MCF 10A (cell line): ENCODE data around the gene MIEF2. TPM values are rescaled to one million over a fixed set of nuclear protein-coding genes. Genes with fewer than 3 reads are reported as not detected.
A peak's percentile ranks its signal among the peaks of the same experiment; 100 is the strongest.

Source experiments
- BruUV-seq: library from RNA; stranded (reverse); fragments of 400-500 nt; replicated peaks from 2 replicates; lab custom pipeline; 2021; lab: Mats Ljungman, UMichigan
- CTCF ChIA-PET: fragments of 300-600 bp; sonication (Branson Sonifier 250); formaldehyde crosslinking; extraction: SDS; loops from one replicate; lab custom pipeline; 2021; ENCODE audit warnings: antibody characterized with exemption, inconsistent platforms; lab: Yijun Ruan, JAX
- POLR2A ChIA-PET: fragments of 300-600, 350-650 bp; sonication (Branson Sonifier 250); formaldehyde crosslinking; extraction: SDS; loops from one replicate; lab custom pipeline; 2020; ENCODE audit warnings: antibody characterized with exemption, inconsistent platforms; lab: Yijun Ruan, JAX
- DNase-seq: peaks from one replicate; pipeline ENCODE4 v3.0.0-alpha.2; 2018; ENCODE audit not compliant: unreplicated experiment
- H3K27ac Mint-ChIP-seq: one replicate; pipeline ENCODE4 v1.8.0; 2022; ENCODE audit warnings: mild to moderate bottlenecking, low read depth, mixed read lengths; ENCODE audit not compliant: unreplicated experiment
- H3K27me3 Mint-ChIP-seq: one replicate; pipeline ENCODE4 v1.8.0; 2022; ENCODE audit warnings: mixed read lengths; ENCODE audit not compliant: insufficient read depth, unreplicated experiment
- H3K36me3 Mint-ChIP-seq: one replicate; pipeline ENCODE4 v1.8.0; 2022; ENCODE audit warnings: mild to moderate bottlenecking, moderate library complexity, mixed read lengths; ENCODE audit not compliant: insufficient read depth, unreplicated experiment
- H3K4me1 Mint-ChIP-seq: one replicate; pipeline ENCODE4 v1.8.0; 2022; ENCODE audit warnings: mixed read lengths; ENCODE audit not compliant: insufficient read depth, unreplicated experiment
- H3K4me3 Mint-ChIP-seq: one replicate; pipeline ENCODE4 v1.8.0; 2022; ENCODE audit warnings: mild to moderate bottlenecking, moderate library complexity, mixed read lengths; ENCODE audit not compliant: unreplicated experiment
- H3K9me3 Mint-ChIP-seq: one replicate; pipeline ENCODE4 v1.8.0; 2022; ENCODE audit warnings: mixed read lengths; ENCODE audit not compliant: unreplicated experiment
- CTCF ChIP-seq: fragments of 200-600 bp; IDR thresholded peaks from one replicate; pipeline ENCODE4 v1.8.0; 2022; ENCODE audit warnings: antibody characterized with exemption, mild to moderate bottlenecking; ENCODE audit not compliant: unreplicated experiment
- intact Hi-C: fragments of 100-400 bp; cut with micrococcal nuclease; formaldehyde crosslinking; loops from 2 replicates; pipeline ENCODE4 v1.14.1; 2022
- total RNA-seq: library from RNA; stranded (reverse); gene quantifications from 2 replicates; pipeline ENCODE4 v1.2.3, GENCODE V29; 2022

MIEF2 gene
- total RNA-seq, 1 experiment from 2014 or later = 12.1 TPM

GRCh38 chr17:18259621-18260331, 686 bp upstream of the MIEF2 start:
- H3K27ac Mint-ChIP-seq = peak overlapping the region; percentile 73
- intact Hi-C loops = loop anchor here (2.0 kb wide), 1 partner anchor 55 kb away; the partner anchor contains the start of genes SMCR8 and TOP3A
- H3K36me3 Mint-ChIP-seq = peaks cover 39% of the 10 kb centered on the region
- CTCF ChIA-PET = interaction anchor here (0.6 kb wide), 1 partner anchor 60 kb away, joined by 3 read pairs; no protein-coding TSS in a partner anchor
- no peak for TF ChIP-seq CTCF
- POLR2A ChIA-PET = interaction anchor here (0.6 to 1.9 kb wide), 12 partner anchors 11 to 512 kb away, joined by 3 to 10 read pairs (median 4); partner anchors contain the start of genes ALKBH5, ATPAF2, GID4 and SMCR8
- DNase-seq = peak; percentile 43
- no TSS peak for BruUV-seq
- peaks cover 11% of the 10 kb centered on the region for H3K4me1 Mint-ChIP-seq
- H3K4me3 Mint-ChIP-seq = peak overlapping the region; percentile 82
- no peaks in the 10 kb centered on the region for H3K9me3 Mint-ChIP-seq
- H3K27me3 Mint-ChIP-seq = no peaks in the 10 kb centered on the region

GRCh38 chr17:18261146-18261515, 669 bp downstream of the MIEF2 start:
- peaks cover 33% of the 10 kb centered on the region for H3K36me3 Mint-ChIP-seq
- peaks cover 11% of the 10 kb centered on the region for H3K4me1 Mint-ChIP-seq
- POLR2A ChIA-PET = interaction anchor here (0.7 to 1.9 kb wide), 8 partner anchors 10 to 78 kb away, joined by 3 to 10 read pairs (median 4); partner anchors contain the start of genes ALKBH5, SMCR8 and TOP3A
- peak overlapping the region; percentile 82 for H3K4me3 Mint-ChIP-seq
- no TSS peak for BruUV-seq
- H3K27me3 Mint-ChIP-seq = no peaks in the 10 kb centered on the region
- CTCF ChIA-PET = interaction anchor here (0.6 to 1.3 kb wide), 3 partner anchors 11 to 54 kb away, joined by 3 read pairs; partner anchors contain the start of genes SMCR8 and TOP3A
- peak overlapping the region; percentile 79 for H3K27ac Mint-ChIP-seq
- intact Hi-C loops = loop anchor here (2.0 kb wide), 1 partner anchor 54 kb away; the partner anchor contains the start of genes SMCR8 and TOP3A
- DNase-seq = peak; percentile 71
- no peaks in the 10 kb centered on the region for H3K9me3 Mint-ChIP-seq
- no peak for TF ChIP-seq CTCF

GRCh38 chr17:18261659-18262058, 1.2 kb downstream of the MIEF2 start:
- peaks cover 30% of the 10 kb centered on the region for H3K36me3 Mint-ChIP-seq
- DNase-seq = no peak
- no peaks in the 10 kb centered on the region for H3K9me3 Mint-ChIP-seq
- intact Hi-C loops = loop anchor here (2.0 kb wide), 1 partner anchor 53 kb away; the partner anchor contains the start of genes SMCR8 and TOP3A
- POLR2A ChIA-PET = interaction anchor here (0.6 to 1.9 kb wide), 8 partner anchors 10 to 1810 kb away, joined by 3 to 10 read pairs (median 4); partner anchors contain the start of genes ALKBH5, SMCR8 and TOP3A
- no peak for TF ChIP-seq CTCF
- no TSS peak for BruUV-seq
- H3K4me3 Mint-ChIP-seq = peak overlapping the region; percentile 82
- H3K27ac Mint-ChIP-seq = peak overlapping the region; percentile 79
- H3K4me1 Mint-ChIP-seq = peaks cover 11% of the 10 kb centered on the region
- no peaks in the 10 kb centered on the region for H3K27me3 Mint-ChIP-seq
- CTCF ChIA-PET = interaction anchor here (0.6 kb wide), 1 partner anchor 26 kb away, joined by 3 read pairs; no protein-coding TSS in a partner anchor

GRCh38 chr17:18262111-18262510, 1.6 kb downstream of the MIEF2 start:
- H3K27ac Mint-ChIP-seq = peak overlapping the region; percentile 31
- H3K27me3 Mint-ChIP-seq = no peaks in the 10 kb centered on the region
- H3K9me3 Mint-ChIP-seq = no peaks in the 10 kb centered on the region
- peaks cover 11% of the 10 kb centered on the region for H3K4me1 Mint-ChIP-seq
- TF ChIP-seq CTCF = no peak
- no peak for DNase-seq
- peaks cover 26% of the 10 kb centered on the region for H3K36me3 Mint-ChIP-seq
- BruUV-seq = no TSS peak
- CTCF ChIA-PET = no interaction called here
- POLR2A ChIA-PET = interaction anchor here (0.6 to 1.2 kb wide), 2 partner anchors 53 to 1809 kb away, joined by 3 to 4 read pairs; partner anchors contain the start of genes SMCR8 and TOP3A
- intact Hi-C loops = no loop called here
- H3K4me3 Mint-ChIP-seq = peak overlapping the region; percentile 82
